HEK293 (cell line): ENCODE measurements around the gene CIC.
A peak's percentile ranks its signal among the peaks of the same experiment; 100 is the strongest.

Experiments
- AEBP2 ChIP-seq: fragments of 450-650 bp; formaldehyde crosslinking; IDR thresholded peaks from 2 replicates; pipeline ENCODE4 v1.5.1; 2016; ENCODE audit warnings: missing biosample characterization, missing genetic modification characterization, borderline replicate concordance
- FEZF1 ChIP-seq: fragments of 450-650 bp; formaldehyde crosslinking; IDR thresholded peaks from 2 replicates; pipeline ENCODE4 v1.5.1; 2016; ENCODE audit warnings: missing biosample characterization, missing genetic modification characterization
- KLF1 ChIP-seq: fragments of 450-650 bp; formaldehyde crosslinking; IDR thresholded peaks from 2 replicates; pipeline ENCODE4 v1.5.1; 2016; ENCODE audit warnings: missing biosample characterization, missing genetic modification characterization
- KLF17 ChIP-seq: fragments of 450-650 bp; formaldehyde crosslinking; IDR thresholded peaks from 2 replicates; pipeline ENCODE4 v1.5.1; 2016; ENCODE audit warnings: missing biosample characterization, missing genetic modification characterization
- KLF8 ChIP-seq: fragments of 450-650 bp; formaldehyde crosslinking; IDR thresholded peaks from 2 replicates; pipeline ENCODE4 v1.5.1; 2016; ENCODE audit warnings: missing biosample characterization, missing genetic modification characterization
- OSR2 ChIP-seq: fragments of 450-650 bp; formaldehyde crosslinking; IDR thresholded peaks from 2 replicates; pipeline ENCODE4 v1.5.1; 2016; ENCODE audit warnings: missing biosample characterization, missing genetic modification characterization
- PRDM1 ChIP-seq: fragments of 450-650 bp; formaldehyde crosslinking; IDR thresholded peaks from 2 replicates; pipeline ENCODE4; 2016; ENCODE audit warnings: missing biosample characterization, missing genetic modification characterization
- SP3 ChIP-seq: fragments of 450-650 bp; formaldehyde crosslinking; IDR thresholded peaks from 2 replicates; pipeline ENCODE4 v1.5.1; 2016; ENCODE audit warnings: missing biosample characterization, missing genetic modification characterization
- TRIM28 ChIP-seq: IDR thresholded peaks from 2 replicates; pipeline ENCODE4 v1.6.1; 2011; ENCODE audit warnings: low read length, control low read depth, borderline replicate concordance
- ZBTB20 ChIP-seq: fragments of 450-650 bp; formaldehyde crosslinking; IDR thresholded peaks from 2 replicates; pipeline ENCODE4 v1.5.1; 2016; ENCODE audit warnings: missing biosample characterization, missing genetic modification characterization
- ZBTB21 ChIP-seq: fragments of 450-650 bp; formaldehyde crosslinking; IDR thresholded peaks from 2 replicates; pipeline ENCODE4 v1.5.1; 2017; ENCODE audit warnings: missing biosample characterization, missing genetic modification characterization
- ZBTB48 ChIP-seq: fragments of 450-650 bp; formaldehyde crosslinking; IDR thresholded peaks from 2 replicates; pipeline ENCODE4 v1.5.1; 2016; ENCODE audit warnings: missing biosample characterization, missing genetic modification characterization
- ZFP69B ChIP-seq: fragments of 450-650 bp; formaldehyde crosslinking; IDR thresholded peaks from 2 replicates; pipeline ENCODE4 v1.5.1; 2016; ENCODE audit warnings: missing biosample characterization, missing genetic modification characterization
- ZNF112 ChIP-seq: fragments of 450-650 bp; formaldehyde crosslinking; IDR thresholded peaks from 2 replicates; pipeline ENCODE4 v1.5.0; 2017; ENCODE audit warnings: missing biosample characterization, missing genetic modification characterization
- ZNF138 ChIP-seq: fragments of 450-650 bp; formaldehyde crosslinking; IDR thresholded peaks from 2 replicates; pipeline ENCODE4 v1.5.1; 2016; ENCODE audit warnings: missing biosample characterization, missing genetic modification characterization, borderline replicate concordance
- ZNF16 ChIP-seq: fragments of 450-650 bp; formaldehyde crosslinking; IDR thresholded peaks from 2 replicates; pipeline ENCODE4 v1.5.1; 2016; ENCODE audit warnings: low read depth, missing biosample characterization, missing genetic modification characterization
- ZNF324 ChIP-seq: fragments of 450-650 bp; formaldehyde crosslinking; IDR thresholded peaks from 2 replicates; pipeline ENCODE4 v1.5.1; 2016; ENCODE audit warnings: missing biosample characterization, missing genetic modification characterization
- ZNF341 ChIP-seq: fragments of 450-650 bp; formaldehyde crosslinking; IDR thresholded peaks from 2 replicates; pipeline ENCODE4; 2016; ENCODE audit warnings: low read depth, missing biosample characterization, missing genetic modification characterization
- ZNF391 ChIP-seq: fragments of 450-650 bp; formaldehyde crosslinking; IDR thresholded peaks from 2 replicates; pipeline ENCODE4 v1.5.1; 2016; ENCODE audit warnings: low read depth, missing biosample characterization, missing genetic modification characterization, borderline replicate concordance
- ZNF433 ChIP-seq: fragments of 450-650 bp; formaldehyde crosslinking; IDR thresholded peaks from 2 replicates; pipeline ENCODE4 v1.5.1; 2016; ENCODE audit warnings: missing biosample characterization, missing genetic modification characterization, low read depth
- ZNF530 ChIP-seq: fragments of 450-650 bp; formaldehyde crosslinking; IDR thresholded peaks from 2 replicates; pipeline ENCODE4 v1.5.1; 2016; ENCODE audit warnings: low read depth, missing biosample characterization, missing genetic modification characterization
- ZNF544 ChIP-seq: fragments of 450-650 bp; formaldehyde crosslinking; IDR thresholded peaks from 2 replicates; pipeline ENCODE4 v1.5.0; 2017; ENCODE audit warnings: missing biosample characterization, missing genetic modification characterization
- ZNF561 ChIP-seq: fragments of 450-650 bp; IDR thresholded peaks from 2 replicates; pipeline ENCODE4 v1.5.1; 2018; ENCODE audit warnings: missing biosample characterization, missing genetic modification characterization, borderline replicate concordance
- ZNF610 ChIP-seq: fragments of 450-650 bp; formaldehyde crosslinking; IDR thresholded peaks from 2 replicates; pipeline ENCODE4 v1.5.1; 2016; ENCODE audit warnings: missing biosample characterization, missing genetic modification characterization, borderline replicate concordance
- ZNF626 ChIP-seq: fragments of 450-650 bp; sonication (Bioruptor Pico); formaldehyde crosslinking; IDR thresholded peaks from 2 replicates; pipeline ENCODE4 v1.5.1; 2018; ENCODE audit warnings: missing biosample characterization, missing genetic modification characterization, inconsistent platforms
- ZNF629 ChIP-seq: fragments of 450-650 bp; formaldehyde crosslinking; IDR thresholded peaks from 2 replicates; pipeline ENCODE4 v1.5.1; 2017; ENCODE audit warnings: missing biosample characterization, missing genetic modification characterization
- ZNF76 ChIP-seq: fragments of 450-650 bp; formaldehyde crosslinking; IDR thresholded peaks from 2 replicates; pipeline ENCODE4; 2016; ENCODE audit warnings: low read depth, missing biosample characterization, missing genetic modification characterization, borderline replicate concordance
- ZNF776 ChIP-seq: fragments of 450-650 bp; formaldehyde crosslinking; IDR thresholded peaks from 2 replicates; pipeline ENCODE4 v1.5.0; 2017; ENCODE audit warnings: missing biosample characterization, missing genetic modification characterization, borderline replicate concordance
- ZNF785 ChIP-seq: fragments of 450-650 bp; formaldehyde crosslinking; IDR thresholded peaks from 2 replicates; pipeline ENCODE4 v1.5.1; 2016; ENCODE audit warnings: missing biosample characterization, missing genetic modification characterization
- ZXDB ChIP-seq: fragments of 450-650 bp; formaldehyde crosslinking; IDR thresholded peaks from 2 replicates; pipeline ENCODE4 v1.5.1; 2016; ENCODE audit warnings: missing biosample characterization, missing genetic modification characterization
- TF ChIP-seq, protein P1 (sequence below): fragments of 450-650 bp; formaldehyde crosslinking; IDR thresholded peaks from 2 replicates; pipeline ENCODE4 v1.5.1; 2017; ENCODE audit warnings: missing biosample characterization, missing genetic modification characterization
- TF ChIP-seq, protein P2 (sequence below): fragments of 450-650 bp; formaldehyde crosslinking; IDR thresholded peaks from 2 replicates; pipeline ENCODE4 v1.5.1; 2016; ENCODE audit warnings: missing biosample characterization, missing genetic modification characterization
- TF ChIP-seq, protein P3 (sequence below): fragments of 450-650 bp; formaldehyde crosslinking; IDR thresholded peaks from 2 replicates; pipeline ENCODE4 v1.5.1; 2016; ENCODE audit warnings: missing biosample characterization, missing genetic modification characterization, low read depth

The CIC gene

DNA sequence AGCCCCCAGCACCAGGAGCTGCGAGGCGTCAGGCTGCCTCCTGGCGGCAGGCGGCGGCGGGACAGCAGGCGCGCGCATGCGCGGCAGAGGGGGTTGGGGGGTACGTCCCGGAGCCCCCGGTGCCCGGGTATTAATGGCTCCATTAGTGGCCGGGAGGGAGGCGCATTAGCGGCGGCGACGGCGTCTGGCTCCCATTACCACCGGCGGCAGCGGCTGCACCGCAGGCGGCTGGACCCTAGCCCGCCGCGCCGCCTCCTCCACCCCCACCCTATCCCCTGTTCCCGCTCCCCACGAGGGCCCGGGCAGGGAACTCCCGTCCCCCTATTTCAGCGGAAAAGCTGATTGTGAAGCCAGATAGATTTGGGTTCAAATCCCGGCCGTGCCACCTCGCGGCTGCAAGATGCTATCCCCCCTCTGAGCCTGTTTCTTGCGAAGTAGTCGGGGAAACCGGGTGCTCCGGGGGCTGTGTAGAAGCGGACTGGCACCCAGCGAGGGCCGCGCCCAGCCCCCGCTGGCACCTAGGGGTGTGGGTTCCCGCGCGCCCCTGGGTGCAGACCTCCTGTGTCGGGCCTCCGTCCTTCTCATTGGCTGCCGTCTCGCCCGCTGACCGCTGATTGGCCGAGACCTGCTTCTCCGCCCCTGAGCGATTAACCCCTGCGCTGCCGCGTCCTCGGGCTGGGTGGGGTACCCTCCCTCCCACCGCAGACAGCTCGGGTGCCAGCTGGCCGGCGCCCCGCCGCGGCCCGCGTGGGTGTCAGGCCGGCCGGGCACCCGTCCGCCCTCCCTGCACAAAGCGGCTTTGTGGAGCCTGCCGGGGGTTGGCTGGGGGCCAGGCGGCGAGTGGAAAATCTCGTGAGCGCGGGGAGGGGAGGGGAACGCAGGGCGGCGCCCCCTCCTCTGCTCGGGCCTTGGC lies 11.1 kb downstream of the CIC start (continued):
- no peak; the same call in 1 of the 2 replicates for TF ChIP-seq PRDM1
- TF ChIP-seq, protein P1, sequence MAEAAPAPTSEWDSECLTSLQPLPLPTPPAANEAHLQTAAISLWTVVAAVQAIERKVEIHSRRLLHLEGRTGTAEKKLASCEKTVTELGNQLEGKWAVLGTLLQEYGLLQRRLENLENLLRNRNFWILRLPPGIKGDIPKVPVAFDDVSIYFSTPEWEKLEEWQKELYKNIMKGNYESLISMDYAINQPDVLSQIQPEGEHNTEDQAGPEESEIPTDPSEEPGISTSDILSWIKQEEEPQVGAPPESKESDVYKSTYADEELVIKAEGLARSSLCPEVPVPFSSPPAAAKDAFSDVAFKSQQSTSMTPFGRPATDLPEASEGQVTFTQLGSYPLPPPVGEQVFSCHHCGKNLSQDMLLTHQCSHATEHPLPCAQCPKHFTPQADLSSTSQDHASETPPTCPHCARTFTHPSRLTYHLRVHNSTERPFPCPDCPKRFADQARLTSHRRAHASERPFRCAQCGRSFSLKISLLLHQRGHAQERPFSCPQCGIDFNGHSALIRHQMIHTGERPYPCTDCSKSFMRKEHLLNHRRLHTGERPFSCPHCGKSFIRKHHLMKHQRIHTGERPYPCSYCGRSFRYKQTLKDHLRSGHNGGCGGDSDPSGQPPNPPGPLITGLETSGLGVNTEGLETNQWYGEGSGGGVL (tag by site-specific recombination): peak; percentile 98
- TF ChIP-seq ZBTB21 (tag by site-specific recombination): peak; percentile 35; the same call in 1 of the 2 replicates
- no peak for TF ChIP-seq ZNF112
- TF ChIP-seq ZNF629 (tag by site-specific recombination): peak; percentile 63
- no peak for TF ChIP-seq ZNF776
- TF ChIP-seq ZNF138 (tag by site-specific recombination): no peak
- no peak for TF ChIP-seq AEBP2 (tag by site-specific recombination)
- TF ChIP-seq FEZF1: no peak
- peak; percentile 88 for TF ChIP-seq ZNF391
- no peak for TF ChIP-seq TRIM28
- TF ChIP-seq, protein P2, sequence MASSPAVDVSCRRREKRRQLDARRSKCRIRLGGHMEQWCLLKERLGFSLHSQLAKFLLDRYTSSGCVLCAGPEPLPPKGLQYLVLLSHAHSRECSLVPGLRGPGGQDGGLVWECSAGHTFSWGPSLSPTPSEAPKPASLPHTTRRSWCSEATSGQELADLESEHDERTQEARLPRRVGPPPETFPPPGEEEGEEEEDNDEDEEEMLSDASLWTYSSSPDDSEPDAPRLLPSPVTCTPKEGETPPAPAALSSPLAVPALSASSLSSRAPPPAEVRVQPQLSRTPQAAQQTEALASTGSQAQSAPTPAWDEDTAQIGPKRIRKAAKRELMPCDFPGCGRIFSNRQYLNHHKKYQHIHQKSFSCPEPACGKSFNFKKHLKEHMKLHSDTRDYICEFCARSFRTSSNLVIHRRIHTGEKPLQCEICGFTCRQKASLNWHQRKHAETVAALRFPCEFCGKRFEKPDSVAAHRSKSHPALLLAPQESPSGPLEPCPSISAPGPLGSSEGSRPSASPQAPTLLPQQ (tag by site-specific recombination): peak; percentile 89
- peak; percentile 99 for TF ChIP-seq ZXDB (tag by site-specific recombination)
- 0 out of 2 replicates have a peak, but pooled peaks have one; percentile 12 for TF ChIP-seq ZNF610
- peak; percentile 72 for TF ChIP-seq ZNF324
- TF ChIP-seq ZFP69B (tag by site-specific recombination): peak; percentile 69
- TF ChIP-seq ZBTB48 (tag by site-specific recombination): peak; percentile 95
- TF ChIP-seq ZNF544 (tag by site-specific recombination): no peak
- TF ChIP-seq ZNF341 (tag by site-specific recombination): peak; percentile 83
- TF ChIP-seq ZNF433 (tag by site-specific recombination): no peak
- TF ChIP-seq ZNF16 (tag by site-specific recombination): no peak
- peak; percentile 82 for TF ChIP-seq ZBTB20 (tag by site-specific recombination)
- TF ChIP-seq ZNF785: no peak
- no peak for TF ChIP-seq ZNF626
- TF ChIP-seq SP3 (tag by site-specific recombination): peak; percentile 92
- TF ChIP-seq ZNF530 (tag by site-specific recombination): no peak
- TF ChIP-seq OSR2 (tag by site-specific recombination): peak; percentile 52
- TF ChIP-seq KLF8 (tag by site-specific recombination): peak; percentile 100
- TF ChIP-seq, protein P3, sequence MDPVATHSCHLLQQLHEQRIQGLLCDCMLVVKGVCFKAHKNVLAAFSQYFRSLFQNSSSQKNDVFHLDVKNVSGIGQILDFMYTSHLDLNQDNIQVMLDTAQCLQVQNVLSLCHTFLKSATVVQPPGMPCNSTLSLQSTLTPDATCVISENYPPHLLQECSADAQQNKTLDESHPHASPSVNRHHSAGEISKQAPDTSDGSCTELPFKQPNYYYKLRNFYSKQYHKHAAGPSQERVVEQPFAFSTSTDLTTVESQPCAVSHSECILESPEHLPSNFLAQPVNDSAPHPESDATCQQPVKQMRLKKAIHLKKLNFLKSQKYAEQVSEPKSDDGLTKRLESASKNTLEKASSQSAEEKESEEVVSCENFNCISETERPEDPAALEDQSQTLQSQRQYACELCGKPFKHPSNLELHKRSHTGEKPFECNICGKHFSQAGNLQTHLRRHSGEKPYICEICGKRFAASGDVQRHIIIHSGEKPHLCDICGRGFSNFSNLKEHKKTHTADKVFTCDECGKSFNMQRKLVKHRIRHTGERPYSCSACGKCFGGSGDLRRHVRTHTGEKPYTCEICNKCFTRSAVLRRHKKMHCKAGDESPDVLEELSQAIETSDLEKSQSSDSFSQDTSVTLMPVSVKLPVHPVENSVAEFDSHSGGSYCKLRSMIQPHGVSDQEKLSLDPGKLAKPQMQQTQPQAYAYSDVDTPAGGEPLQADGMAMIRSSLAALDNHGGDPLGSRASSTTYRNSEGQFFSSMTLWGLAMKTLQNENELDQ (tag by site-specific recombination): no peak
- TF ChIP-seq KLF17: peak; percentile 75
- peak; percentile 64 for TF ChIP-seq ZNF76 (tag by site-specific recombination)
- peak; percentile 98 for TF ChIP-seq ZNF561 (tag by site-specific recombination)
- peak; percentile 99 for TF ChIP-seq KLF1
